Breast epithelium (tissue), 3 donors: ENCODE measurements around the gene EEF1A2.

Source experiments
- POLR2AphosphoS5 ChIP-seq, 3 donors: sonication (generic); formaldehyde crosslinking; IDR thresholded peaks; one replicate each; pipeline ENCODE4 v1.6.1; 2017; ENCODE audit warnings: antibody characterized with exemption in 3 of 3
- TF ChIP-seq, protein P1 (sequence below), 3 donors: fragments of 450-650 bp; IDR thresholded peaks; one replicate each; pipeline ENCODE4 v1.5.1; 2016 to 2017; ENCODE audit warnings: antibody characterized with exemption in 3 of 3, mild to moderate bottlenecking in 3 of 3, moderate library complexity in 3 of 3

DNA sequence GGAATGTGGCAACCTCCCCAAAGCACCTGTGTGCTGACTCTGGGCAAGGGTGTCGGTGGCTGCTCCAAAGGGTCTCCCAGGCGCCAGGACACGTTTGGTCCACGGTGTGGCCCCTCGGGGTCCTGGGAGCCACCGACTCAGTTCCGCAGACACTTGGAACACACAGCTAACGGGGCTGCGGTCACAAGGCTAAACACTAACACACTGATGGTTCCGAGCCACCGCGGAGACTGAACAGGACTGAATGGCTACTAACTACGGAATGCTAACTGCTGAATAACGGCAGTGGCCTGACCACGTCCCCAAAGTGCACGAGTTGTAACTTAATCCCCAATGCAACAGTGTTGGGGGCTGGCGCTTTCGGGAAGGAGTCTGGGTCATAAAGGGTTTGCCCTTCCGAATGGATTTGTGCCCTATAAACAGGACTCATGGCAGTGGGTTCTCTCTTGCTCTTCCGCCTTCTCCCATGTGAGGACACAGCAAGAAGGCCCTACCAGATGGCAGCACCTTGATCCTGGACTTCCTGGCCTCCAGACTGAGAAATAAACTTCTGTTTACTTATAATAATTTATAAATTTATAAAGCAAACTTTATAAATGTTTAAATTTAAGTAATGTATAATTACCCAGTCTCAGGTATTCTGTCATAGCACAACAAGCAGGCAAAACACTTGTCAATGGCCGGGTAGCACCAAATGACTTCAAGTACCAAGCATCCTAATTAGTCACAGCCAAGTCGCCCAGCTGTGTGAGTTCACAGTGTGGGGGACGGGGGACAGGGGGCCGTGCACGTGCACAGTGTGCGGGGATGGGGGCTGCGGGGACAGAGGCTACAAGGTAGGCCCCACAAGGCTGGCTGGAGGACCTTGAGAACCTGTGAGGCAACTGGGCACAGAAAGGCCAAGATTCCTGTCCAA lies 2.3 kb upstream of the EEF1A2 start:
- TF ChIP-seq, protein P1, sequence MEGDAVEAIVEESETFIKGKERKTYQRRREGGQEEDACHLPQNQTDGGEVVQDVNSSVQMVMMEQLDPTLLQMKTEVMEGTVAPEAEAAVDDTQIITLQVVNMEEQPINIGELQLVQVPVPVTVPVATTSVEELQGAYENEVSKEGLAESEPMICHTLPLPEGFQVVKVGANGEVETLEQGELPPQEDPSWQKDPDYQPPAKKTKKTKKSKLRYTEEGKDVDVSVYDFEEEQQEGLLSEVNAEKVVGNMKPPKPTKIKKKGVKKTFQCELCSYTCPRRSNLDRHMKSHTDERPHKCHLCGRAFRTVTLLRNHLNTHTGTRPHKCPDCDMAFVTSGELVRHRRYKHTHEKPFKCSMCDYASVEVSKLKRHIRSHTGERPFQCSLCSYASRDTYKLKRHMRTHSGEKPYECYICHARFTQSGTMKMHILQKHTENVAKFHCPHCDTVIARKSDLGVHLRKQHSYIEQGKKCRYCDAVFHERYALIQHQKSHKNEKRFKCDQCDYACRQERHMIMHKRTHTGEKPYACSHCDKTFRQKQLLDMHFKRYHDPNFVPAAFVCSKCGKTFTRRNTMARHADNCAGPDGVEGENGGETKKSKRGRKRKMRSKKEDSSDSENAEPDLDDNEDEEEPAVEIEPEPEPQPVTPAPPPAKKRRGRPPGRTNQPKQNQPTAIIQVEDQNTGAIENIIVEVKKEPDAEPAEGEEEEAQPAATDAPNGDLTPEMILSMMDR (IDR thresholded peaks at IDR 0.05): no peak
- no peak for TF ChIP-seq POLR2AphosphoS5 (IDR thresholded peaks at IDR 0.05)
